RWPE1 (cell line): ENCODE measurements around the gene AKR1B1.
A peak's percentile ranks its signal among the peaks of the same experiment; 100 is the strongest.

Source experiments
- CTCF ChIA-PET: fragments of 350-600 bp; sonication (Branson Sonifier 250); formaldehyde crosslinking; extraction: SDS; loops from one replicate; lab custom pipeline; 2021; lab: Yijun Ruan, JAX
- POLR2A ChIA-PET: fragments of 400-600 bp; formaldehyde crosslinking; extraction: SDS; loops from one replicate; lab custom pipeline; 2020; ENCODE audit warnings: antibody characterized with exemption; ENCODE audit not compliant: low non-redundant PET; lab: Yijun Ruan, JAX
- DNase-seq: peaks from one replicate; pipeline ENCODE4 v3.0.0; 2012; ENCODE audit warnings: low spot score
- H3K27ac ChIP-seq: fragments of 450-650 bp; 2 replicates; pipeline ENCODE4 v1.5.1; 2017
- CTCF ChIP-seq: fragments of 450-650 bp; conservative IDR thresholded peaks from 2 replicates; pipeline ENCODE4 v1.5.1; 2017; ENCODE audit warnings: low read depth, mild to moderate bottlenecking

AKR1B1 gene

GRCh38 chr7:134451656-134452055, 7.2 kb downstream of the AKR1B1 start:
- ChIA-PET CTCF (no interaction called here), POLR2A (no interaction called here)
- no peak for TF ChIP-seq CTCF
- DNase-seq, result no peak
- no peak overlapping the region for H3K27ac ChIP-seq

- ChIA-PET CTCF (interaction anchor here (1.1 kb wide), 1 partner anchor 8 kb away, joined by 3 read pairs; no protein-coding TSS in a partner anchor), POLR2A (no interaction called here)
- no peak for DNase-seq
- H3K27ac ChIP-seq, result no peak overlapping the region
- TF ChIP-seq CTCF, result no peak
These were observed 8.5 kb downstream of the AKR1B1 start for GRCh38 chr7:134450294-134451000.

DNA sequence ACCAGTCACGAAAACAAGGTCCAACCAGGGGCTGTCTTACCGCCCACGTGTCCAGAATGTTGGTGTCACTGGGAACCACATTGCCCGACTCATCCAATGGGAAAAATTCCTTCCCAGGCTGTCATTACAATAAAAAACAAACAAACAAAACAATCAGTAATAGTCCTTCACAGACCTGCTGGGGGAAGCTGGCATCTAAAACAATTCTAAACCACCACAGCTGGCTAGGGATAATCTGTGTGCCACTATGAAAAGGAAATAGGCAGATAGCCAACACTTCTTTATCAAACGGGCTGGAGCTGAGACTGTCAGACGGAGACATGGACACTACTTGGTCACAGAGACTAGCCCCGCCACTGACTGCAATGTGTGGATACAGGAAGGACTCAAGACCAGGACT, 9.2 kb downstream of the AKR1B1 start:
- DNase-seq, result no peak
- ChIA-PET CTCF (interaction anchor here (0.6 to 1.1 kb wide), 2 partner anchors 9 to 26 kb away, joined by 3 to 4 read pairs; no protein-coding TSS in a partner anchor), POLR2A (no interaction called here)
- no peak for TF ChIP-seq CTCF
- no peak overlapping the region for H3K27ac ChIP-seq

DNA sequence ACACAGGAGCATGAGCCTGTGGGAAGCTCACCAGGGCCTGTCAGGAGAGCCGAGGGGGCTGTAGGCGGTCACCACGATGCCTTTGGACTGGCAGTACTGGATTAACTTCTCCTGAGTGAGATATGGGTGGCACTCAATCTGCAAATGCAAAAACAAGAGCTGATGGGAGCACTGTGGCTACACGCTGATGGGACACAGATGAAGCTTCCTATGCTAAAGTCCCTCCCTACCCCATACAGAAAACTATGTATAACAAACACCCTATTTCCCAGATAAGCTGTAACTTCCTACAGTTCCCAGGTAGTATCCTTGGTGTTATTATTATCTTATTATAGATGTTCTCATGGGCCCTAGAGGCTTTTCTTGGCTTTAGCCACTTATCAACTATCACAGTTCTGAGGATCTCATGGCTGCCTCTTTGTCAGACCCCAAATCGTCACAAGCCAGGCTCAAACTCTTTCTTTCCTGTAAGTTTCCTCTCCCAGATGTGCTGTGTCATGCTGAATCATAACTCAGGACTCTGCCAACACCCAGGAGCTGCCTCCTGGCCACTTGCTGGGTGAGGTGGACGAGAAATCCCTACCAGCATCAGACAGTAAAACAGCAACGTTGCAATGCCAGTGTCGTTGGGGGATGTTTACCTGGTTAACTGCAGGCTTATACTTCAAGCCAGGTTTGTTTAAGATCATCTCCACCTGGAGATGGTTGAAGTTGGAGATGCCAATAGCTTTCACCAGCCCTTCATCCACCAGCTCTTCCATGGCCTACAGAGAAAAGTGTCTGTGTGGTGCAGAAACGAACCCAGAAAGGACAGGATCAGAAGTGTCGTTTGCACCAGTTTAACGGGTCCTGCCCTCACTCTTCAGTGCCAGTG, 10.3 kb downstream of the AKR1B1 start:
- H3K27ac ChIP-seq, result 0 out of 2 replicates have a peak overlapping the region, but pooled peaks have one; percentile 3
- ChIA-PET POLR2A (no interaction called here), CTCF (interaction anchor here (0.6 kb wide), 2 partner anchors 25 to 64 kb away, joined by 3 to 4 read pairs; no protein-coding TSS in a partner anchor)
- no peak for TF ChIP-seq CTCF
- DNase-seq, result peak; percentile 24

GRCh38 chr7:134447383-134447782, 11.5 kb downstream of the AKR1B1 start:
- DNase-seq, result no peak
- CTCF ChIA-PET, result interaction anchor here (1.0 kb wide), 1 partner anchor 10 kb away, joined by 3 read pairs; no protein-coding TSS in a partner anchor
- TF ChIP-seq CTCF, result no peak
- POLR2A ChIA-PET, result no interaction called here
- H3K27ac ChIP-seq, result no peak overlapping the region

GRCh38 chr7:134446923-134447322, 12.0 kb downstream of the AKR1B1 start:
- ChIA-PET POLR2A (no interaction called here), CTCF (interaction anchor here (1.0 kb wide), 1 partner anchor 11 kb away, joined by 3 read pairs; no protein-coding TSS in a partner anchor)
- H3K27ac ChIP-seq, result no peak overlapping the region
- DNase-seq, result no peak
- TF ChIP-seq CTCF, result no peak
